CD4-positive, alpha-beta T cell treated with Interleukin-17A for 1 hour (primary cell): ENCODE results near the gene CDC42BPA.
"Not testable (repeated sequence)": the region's sequence is repeated elsewhere in the genome, so short reads cannot be mapped to it uniquely, and the experiment has no call there.

Experiments used
- DNase-seq: peaks from one replicate; pipeline ENCODE4 v3.0.0-alpha.2; 2020

CDC42BPA gene

DNA sequence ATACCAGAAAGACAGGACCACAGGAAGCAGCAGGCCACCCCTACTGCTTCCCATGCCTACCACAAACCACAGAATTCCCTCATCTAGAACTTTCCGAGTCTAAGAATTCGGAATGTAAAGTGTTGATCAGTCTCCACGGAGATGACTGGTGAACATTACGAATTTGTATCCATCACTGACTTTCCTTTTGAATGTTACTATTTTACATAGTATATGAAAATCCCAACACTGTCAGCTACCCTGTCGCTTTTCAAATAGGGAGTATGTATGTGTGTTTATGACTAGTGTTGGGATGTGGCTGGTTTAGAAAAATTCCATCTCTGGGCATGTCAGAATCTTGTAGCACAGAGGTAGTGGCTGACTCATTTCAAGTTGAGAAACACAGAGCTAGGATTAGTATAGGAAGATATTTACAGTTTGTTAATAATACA lies 260.0 kb downstream of the CDC42BPA start:
- no peak for DNase-seq

DNA sequence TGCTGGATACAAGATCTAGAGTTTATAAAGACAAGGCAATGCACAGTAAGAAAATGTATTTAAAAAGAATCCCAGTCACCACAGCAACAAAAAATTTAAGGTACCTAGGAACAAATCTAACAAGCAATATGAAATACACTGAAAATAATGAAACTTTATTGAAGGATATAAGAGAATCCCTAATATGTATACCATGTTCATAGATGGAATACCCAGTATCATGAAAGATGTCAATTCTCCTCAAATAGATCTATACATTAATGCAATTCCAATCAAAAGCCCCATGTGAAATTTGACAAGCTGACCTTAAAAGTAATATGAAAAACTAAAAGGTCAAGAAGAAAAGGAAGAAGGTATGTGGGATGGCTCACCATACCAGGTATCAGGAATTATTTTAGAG lies 269.0 kb downstream of the CDC42BPA start:
- no peak for DNase-seq

DNA sequence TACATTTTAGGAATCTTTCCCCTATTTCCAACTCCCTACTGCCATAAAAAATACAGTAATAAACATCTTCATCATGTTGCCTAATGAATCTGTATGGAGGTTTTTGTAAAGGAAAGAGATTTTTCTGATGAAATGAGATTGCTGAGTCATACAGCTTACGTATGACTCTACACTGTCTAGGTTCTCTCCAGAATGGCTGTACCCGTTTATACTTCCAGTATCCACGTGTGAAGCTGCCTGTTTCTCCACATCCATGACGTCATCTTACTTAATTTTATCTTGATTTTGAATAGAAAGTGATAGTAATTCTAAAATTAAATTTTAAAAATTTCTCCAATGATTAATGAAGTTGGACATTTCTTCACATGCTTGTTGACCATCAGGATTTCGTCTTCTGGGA lies 274.5 kb downstream of the CDC42BPA start:
- DNase-seq = no peak

DNA sequence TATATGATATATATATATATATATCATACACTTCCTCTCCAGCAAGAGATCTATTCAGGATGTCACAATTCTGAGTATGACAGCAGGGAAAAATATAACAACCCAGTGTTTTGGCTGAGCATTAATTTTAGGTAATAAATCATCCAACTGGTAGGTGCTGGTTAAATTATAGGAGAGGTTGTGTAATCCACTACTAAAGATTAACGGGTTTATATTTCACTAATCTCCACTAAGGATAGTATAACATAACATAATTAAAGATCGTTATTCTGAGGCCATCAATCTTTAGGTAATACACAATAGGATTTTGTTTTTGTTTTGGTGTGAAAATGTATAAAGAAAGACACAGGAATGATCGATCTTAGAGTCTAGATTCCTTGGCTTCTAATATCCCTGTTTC lies 276.0 kb downstream of the CDC42BPA start:
- DNase-seq = no peak

DNA sequence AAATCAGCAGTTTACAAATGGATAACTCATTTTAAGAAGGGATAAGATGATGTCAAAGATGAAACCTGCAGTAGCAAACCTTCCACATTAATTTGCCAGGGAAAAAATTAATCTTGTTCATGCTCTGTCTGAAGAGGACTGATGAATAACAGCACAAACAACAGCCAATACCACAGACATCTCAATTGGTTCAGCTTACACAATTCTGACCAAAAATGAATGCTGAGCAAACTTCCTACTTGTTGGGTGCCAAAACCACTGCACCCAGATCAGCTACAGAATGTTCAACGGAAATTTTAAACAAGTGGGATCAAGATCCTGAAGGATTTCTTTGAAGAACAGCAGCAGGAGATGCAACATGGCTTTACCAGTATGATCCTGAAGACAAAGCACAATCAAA lies 279.9 kb downstream of the CDC42BPA start:
- DNase-seq = no peak

DNA sequence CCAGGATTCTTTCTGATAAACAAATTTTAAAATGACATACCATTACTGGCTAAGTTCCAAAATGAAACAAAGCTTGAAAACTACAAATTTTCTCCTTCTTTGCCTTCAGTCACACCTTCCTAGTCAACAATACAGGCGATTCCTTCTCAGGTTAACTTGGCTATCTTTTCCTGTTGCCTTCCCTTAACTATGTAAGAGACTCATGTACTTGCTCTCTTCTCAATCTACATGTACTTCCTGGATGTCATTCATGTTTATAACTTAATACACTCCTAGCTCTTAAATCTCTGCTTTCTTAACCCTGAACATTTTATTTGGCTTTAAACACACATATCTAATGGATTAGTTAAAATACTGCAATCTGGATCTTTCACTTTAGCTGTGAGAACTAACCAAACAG lies 281.2 kb downstream of the CDC42BPA start:
- DNase-seq = no peak

DNA sequence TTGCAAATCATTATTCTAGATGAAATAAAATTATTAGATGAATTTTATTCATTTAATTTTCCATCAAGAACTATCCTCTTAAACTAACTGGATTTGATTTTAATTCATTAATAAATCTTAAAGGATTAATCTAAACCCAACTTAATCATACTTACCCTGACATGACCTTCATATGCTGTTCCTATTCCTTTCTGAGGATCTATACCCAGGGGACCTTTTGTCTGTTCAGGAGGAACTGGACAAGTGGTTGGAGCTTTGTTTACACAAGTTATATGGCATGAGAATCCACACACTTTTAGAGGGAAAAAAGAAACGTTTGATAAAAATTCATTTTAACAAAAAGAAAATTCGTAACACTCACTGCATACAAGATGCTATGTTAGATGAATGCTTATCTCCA lies 283.0 kb downstream of the CDC42BPA start:
- DNase-seq = no peak

DNA sequence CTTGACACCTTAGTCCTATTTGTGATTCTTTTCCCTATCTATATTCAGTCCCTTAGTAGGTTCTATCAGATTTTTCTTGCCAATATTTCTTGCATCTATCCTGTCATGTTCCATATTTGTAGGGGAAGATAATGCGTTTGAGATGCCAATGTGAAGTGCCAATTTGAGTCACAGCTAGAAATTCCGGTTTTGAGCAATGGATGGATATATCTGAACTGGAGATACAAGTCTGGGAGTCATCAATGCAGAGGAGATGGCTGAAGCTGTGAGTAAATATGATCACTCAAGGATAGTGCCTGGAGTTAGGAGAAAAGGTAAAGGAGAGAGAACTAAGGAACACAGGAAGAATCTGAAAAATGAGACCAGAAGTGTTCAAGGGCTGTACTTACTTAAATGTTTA lies 284.4 kb downstream of the CDC42BPA start:
- no peak for DNase-seq

DNA sequence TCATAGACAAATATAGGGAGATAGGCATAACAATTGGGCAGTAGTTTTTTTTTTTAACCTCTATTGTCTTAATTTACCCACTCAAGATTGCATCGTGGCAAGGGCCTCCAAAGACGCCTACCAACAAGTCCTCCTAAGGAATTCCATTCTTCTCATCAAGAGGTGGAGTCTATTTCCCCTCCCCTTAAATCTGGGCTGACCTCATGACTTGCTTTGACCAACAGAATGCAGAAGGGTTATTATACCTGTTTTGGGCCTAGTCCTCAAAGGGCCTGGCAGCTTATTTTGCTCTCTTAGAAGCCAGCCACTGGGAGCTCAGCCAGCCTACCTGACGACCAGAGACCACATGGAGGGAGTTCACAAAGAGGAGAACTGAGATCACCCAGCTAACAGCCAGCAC lies 285.9 kb downstream of the CDC42BPA start:
- no peak for DNase-seq

DNA sequence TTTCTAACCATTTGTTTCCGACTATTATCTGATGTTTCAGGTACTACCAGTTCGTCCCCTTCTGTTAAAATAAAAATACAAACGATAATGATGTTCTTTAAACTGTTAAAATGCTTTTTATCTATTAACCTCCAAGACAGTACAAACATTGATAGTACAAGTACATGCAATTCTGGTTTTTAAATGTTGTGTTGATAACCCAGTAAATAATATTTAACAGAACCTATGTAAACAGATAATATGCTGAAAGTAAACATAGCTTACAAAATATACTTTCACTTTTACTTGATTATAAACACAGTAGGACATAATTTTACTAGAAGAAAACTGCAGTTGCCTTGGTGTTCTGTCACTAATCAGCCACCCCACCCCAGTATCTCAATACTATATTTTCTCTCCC lies 301.3 kb downstream of the CDC42BPA start:
- no peak for DNase-seq

DNA sequence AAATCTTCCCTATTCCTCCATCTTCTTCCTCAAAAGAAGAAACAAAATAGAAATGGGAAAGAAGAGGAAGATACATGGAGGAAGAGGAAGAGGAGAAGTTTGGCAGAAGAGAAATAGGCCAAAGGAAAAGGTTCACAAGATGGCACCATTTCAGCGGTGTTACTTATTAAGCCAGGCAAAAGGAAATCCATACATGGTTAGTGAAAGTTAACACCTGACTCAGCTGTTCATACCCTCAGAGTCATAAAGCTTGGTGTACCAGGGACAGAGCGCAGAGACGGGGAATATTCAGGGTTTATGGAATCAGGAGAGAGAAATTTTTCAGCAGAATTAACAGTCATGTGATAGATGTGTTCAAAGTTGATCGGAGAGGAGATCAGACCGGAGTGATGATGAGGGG lies 307.6 kb downstream of the CDC42BPA start:
- DNase-seq = no peak

DNA sequence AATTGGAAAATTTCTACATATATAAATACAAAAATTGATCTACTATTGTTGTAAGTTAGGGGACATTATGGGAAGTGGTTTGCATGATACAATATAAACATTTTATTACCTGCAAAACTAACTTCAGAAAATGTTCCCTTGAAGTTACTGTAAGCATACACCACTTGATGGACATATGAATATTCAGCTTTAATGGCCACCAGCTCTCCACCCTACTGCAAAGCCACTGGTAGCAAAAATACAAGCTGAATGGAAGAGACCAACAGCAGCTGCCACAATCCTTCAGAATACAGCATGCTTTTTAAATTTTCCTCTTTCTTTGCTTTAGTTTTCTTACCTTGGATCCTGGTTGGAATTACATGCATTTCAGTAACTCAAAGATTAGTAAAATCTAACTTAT lies 308.4 kb downstream of the CDC42BPA start:
- DNase-seq = no peak

DNA sequence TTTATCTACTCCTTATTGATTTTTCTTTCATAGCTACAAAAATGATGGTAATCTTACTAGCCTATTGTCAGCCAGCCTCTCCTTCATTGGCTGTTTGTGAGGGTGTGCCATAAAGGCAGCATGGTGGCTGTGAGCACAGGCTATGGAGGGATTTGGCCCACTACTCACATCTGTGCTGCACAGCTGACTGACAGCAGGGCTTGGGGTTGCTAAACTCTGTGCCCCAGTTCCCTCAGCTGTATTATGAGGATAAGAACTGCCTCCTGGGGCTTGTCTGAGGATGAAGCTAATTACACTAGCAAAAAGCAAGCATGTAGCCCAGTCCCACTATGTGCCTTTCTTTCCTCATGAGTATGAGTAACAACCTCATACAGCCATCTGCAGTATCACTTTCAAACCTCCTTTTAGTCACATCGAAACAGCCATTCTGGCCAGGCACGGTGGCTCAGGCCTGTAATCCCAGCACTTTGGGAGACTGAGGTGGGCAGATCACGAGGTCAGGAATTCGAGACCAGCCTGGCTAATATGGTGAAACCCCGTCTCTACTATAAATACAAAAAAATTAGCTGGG lies 312.0 kb downstream of the CDC42BPA start:
- DNase-seq = no peak

DNA sequence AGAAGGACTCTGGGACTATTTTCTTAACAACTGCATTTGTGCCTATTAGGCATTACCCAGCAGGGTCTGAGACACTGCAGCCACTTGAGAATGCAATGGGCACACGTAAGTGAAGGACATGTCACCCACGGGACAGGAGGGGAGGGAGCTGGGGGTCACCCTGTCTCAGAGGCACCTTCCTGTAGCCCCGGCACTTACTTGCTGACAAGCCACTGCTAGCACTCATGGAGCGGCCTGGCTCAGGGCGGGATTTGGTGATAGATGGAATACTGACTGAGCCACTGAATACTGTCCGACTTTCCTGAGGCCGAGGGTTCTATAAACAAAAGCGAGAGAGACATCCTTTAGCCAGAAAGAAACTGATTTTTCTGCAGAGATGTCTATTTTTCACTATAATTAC lies 313.5 kb downstream of the CDC42BPA start:
- no peak for DNase-seq

DNA sequence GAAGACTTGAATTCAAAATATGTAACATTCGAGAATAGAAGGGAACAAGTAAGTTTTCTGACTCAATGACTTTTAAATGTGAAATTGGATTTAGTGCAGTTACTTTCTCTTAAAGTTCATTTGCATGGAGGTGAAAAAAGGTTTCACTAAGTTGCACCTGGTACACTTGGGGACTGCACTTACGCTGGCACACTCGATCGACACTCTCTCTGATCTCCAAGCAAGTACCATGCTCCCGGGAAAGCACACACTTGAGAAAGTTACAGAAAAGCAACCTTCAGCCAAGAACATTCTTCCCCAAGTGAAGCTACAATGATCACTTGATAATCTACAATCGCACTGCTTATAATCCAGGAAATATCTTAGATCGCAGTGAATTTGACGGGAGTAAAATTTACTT lies 315.1 kb downstream of the CDC42BPA start:
- DNase-seq = no peak

DNA sequence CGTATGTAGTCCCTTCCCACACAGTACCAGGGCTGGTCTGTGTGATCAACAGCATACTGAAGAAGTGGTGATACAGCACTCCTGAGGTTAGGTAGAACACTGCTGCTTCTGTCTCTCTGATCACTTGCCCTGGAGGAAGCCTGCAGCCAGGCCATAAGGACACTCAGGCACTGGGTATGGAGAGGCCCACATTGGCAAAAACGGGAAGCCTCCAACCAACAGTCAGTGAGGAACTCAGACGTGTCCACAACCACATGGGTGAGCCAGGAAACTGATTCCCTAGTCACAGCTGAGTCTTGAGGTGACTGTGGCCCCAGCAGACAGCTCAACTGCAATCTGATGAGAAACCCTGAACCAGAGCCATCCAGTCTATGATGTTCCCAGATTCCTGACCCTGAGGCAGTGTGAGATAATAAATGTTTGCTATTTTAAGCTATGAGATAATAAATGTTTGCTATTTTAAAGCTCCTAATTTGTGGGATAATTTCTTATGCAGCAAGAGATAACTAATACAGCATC lies 315.7 kb downstream of the CDC42BPA start:
- DNase-seq = no peak

DNA sequence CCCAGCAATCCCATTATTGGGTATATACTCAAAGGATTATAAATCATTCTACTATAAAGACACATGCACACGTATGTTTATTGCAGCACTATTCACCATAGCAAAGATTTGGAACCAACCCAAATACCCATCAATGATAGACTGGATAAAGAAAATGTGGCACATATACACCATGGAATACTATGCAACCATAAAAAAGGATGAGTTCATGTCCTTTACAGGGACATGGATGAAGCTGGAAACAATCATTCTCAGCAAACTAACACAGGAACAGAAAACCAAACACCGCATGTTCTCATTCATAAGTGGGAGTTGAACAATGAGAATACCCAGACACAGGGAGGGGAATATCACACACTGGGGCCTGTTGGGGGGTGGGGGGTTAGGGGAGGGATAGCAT lies 318.7 kb downstream of the CDC42BPA start:
- DNase-seq = not testable (repeated sequence)

DNA sequence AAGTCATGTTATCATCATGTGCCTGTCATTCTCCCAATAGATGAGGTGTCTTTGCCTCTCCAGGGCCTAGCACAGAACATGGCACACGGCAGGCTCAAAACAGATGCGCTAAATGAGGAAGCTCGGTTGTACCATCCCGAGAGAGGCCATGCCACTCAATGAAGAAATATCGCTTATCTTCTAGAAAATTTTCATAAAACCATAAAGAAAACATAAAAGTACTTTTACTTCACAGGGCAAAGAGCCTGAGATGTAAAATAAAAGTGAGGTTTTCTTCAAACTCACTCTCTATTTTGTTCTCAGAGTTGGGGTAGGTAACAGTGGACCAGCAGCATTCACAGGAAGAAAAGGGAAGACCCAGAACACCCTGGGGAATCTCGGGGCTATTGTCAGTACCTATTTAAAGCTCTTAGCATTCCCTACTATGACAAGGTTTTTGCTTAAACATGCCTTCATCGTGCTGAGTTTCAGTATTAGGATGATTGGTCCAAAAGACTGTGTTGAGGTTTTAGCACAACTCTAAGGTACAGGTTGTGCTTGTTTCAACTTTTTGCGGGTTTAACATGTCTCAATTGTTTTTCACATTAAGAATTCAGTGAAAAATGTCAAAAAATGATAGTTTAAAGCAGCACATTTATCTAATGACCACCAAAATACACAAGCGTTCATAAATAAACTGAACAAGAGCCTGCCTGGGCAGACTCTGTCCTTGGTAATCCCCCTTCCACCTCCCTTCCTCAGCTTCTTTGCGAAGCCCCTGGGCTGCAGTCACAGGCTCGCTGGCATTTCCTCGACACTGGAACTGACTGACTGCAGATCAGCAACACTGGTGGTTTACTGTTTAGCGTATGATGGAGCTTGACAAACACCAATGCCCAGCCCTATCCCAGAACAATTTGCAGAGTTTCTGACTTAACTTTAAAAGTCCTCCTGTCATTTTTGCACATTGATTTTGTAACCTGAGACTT lies 322.6 kb downstream of the CDC42BPA start:
- DNase-seq = no peak

DNA sequence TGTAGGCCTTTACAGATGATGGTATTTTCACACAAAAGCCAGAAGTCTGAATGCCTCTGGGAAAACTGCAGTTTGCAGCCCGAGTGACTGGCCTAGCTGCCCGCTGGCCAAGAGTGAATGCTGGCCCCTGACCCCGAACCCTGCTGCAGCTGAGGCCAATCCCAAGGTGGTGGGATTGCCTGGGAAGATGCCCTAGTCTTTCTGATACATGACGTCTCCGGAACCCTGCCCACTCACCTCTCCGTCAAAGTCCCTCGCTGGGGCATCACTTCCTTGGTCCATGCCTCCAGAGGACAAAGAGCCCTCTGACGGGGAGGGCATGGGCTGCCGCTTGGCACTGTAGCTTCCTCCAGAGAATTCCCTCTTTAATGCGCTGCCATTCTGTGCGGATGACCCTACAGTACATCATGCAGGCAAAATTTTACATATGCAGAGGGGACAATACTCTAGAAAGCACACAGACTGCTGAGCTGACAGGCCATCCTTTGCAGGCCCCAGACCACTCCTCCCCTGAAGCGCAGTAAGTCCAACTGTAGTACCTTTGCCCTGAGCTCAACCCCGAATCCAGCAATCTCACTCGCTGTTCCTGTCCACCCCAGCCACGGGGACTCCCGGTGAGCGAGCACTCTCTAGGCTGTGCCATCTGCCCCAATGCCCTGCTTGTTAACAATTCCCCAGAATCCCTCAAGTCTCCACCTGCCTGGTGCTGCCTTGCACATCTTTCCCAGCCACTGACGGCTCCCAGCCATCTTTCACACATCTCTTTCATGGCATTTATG lies 323.5 kb downstream of the CDC42BPA start:
- no peak for DNase-seq

DNA sequence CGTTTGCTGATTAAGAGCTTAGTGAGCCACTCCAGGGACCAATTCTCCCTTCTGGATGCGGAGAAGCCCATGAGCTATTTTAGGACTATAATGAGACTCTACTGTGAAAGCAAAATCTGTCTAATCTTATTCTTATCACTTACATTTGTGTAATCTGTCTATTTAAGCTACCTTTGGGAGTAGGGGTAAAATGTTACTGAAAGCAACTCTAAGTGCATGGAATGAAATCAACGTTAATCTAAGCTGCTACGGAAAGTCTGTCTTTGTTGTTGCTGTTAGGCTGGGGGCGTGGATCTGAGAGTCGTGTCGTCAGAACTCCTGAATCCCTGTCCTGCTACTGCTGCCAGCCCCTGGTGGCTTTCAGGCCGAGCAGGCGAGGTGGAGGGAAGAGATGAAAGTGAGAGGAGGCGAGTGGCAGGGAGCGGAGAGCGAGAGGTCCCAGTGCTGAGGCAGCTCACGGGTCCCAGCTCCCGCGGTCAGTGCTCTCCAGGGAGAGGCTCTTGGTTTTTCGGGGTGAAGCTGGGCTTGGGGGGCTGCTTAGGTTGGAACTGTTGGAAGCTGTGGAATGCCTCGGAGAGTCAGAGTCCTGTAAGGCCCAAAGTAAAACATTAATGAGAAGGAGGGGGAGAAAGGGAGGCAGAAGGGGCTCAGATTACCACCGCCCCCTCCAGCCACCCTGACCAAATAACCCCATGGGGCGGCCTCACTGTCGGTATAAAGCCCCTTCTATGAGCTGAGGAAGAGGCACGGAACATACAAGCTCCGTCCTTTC lies 324.3 kb downstream of the CDC42BPA start:
- DNase-seq = no peak

DNA sequence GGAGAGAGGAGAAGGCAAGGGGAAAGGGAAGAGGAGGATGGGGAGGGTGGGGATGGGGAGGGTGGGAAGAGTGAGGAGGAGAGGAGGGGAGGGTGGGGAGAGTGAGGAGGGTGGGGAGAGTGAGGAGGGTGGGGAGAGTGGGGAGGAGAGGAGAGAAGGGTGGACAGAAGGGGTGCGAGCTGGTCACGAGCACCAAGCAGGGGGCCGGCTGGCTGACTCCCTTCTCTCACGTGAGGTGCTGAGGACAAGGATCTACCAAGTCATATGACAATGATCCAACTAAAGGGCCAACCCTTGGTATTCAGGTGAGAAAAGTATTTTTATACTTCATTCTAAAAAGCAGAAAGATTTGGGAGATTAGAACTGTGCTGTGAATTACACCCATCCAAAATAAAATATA lies 326.4 kb downstream of the CDC42BPA start:
- no peak for DNase-seq

DNA sequence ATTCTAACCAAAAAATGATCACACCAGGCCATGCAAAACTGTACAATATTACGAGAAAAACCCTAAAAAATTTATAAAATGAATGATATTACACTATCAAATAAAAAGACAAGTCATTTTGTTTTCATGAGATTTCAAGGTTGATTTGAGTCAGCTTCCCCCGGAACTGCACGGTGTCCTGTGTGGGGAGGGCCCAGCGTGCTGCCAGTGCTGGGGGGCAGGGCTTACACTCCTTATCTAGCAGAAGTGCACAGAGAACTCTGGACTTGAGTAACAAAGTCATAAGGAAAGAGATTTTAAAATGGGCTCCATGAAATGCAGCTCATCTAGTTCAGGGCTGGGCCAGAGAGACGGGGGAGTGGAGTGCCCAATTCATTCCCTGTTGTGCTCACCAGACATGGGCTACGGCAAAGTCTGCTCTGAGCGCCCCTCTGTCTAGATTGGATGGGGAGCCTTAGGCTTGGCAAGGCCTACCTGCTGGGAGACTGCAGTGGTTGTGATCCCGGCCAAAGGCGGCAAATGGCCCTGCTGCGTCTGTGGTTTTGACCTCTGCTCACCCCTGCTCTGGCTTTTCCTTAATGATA lies 328.1 kb downstream of the CDC42BPA start:
- DNase-seq = peak; percentile 31
